GM20000 (cell line): ENCODE data around the gene NPAS1.
"Not testable (repeated sequence)": the region's sequence is repeated elsewhere in the genome, so short reads cannot be mapped to it uniquely, and the experiment has no call there.

Source experiments
- DNase-seq: peaks from one replicate; pipeline ENCODE4 v3.0.0; 2012; ENCODE audit warnings: low spot score
- TF ChIP-seq, protein P1 (sequence below): IDR thresholded peaks from 2 replicates; pipeline ENCODE4 v1.5.1; 2012; ENCODE audit warnings: mild to moderate bottlenecking, control low read depth; ENCODE audit errors: extremely low read depth, missing control alignments

Gene NPAS1

GRCh38 chr19:47073574-47073973 is 53.9 kb downstream of the NPAS1 start:
- TF ChIP-seq, protein P1, sequence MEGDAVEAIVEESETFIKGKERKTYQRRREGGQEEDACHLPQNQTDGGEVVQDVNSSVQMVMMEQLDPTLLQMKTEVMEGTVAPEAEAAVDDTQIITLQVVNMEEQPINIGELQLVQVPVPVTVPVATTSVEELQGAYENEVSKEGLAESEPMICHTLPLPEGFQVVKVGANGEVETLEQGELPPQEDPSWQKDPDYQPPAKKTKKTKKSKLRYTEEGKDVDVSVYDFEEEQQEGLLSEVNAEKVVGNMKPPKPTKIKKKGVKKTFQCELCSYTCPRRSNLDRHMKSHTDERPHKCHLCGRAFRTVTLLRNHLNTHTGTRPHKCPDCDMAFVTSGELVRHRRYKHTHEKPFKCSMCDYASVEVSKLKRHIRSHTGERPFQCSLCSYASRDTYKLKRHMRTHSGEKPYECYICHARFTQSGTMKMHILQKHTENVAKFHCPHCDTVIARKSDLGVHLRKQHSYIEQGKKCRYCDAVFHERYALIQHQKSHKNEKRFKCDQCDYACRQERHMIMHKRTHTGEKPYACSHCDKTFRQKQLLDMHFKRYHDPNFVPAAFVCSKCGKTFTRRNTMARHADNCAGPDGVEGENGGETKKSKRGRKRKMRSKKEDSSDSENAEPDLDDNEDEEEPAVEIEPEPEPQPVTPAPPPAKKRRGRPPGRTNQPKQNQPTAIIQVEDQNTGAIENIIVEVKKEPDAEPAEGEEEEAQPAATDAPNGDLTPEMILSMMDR: no peak
- DNase-seq: no peak

DNA sequence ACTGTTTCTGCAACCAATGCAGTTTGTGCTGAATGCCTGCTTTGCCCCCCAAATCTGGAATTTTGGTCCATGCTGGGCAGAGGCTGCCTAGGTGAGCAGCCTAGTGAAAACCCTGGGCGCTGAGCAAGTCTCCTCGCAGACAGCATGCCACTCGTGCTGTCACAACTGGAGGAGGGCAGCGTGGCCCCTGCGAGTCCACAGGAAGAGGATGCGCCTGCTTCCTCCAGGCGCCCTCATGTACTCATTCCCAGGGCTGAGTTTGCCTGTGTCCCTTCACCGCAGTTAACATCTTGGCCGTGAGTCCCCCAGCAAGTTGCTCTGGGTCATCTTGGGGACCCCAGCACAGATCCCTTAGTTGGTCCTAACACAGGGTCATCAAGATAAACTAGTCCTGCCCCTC is 55.0 kb downstream of the NPAS1 start:
- TF ChIP-seq, protein P1: no peak
- no peak for DNase-seq

GRCh38 chr19:47075179-47075810 is 55.7 kb downstream of the NPAS1 start:
- DNase-seq: no peak
- TF ChIP-seq, protein P1: no peak

DNA sequence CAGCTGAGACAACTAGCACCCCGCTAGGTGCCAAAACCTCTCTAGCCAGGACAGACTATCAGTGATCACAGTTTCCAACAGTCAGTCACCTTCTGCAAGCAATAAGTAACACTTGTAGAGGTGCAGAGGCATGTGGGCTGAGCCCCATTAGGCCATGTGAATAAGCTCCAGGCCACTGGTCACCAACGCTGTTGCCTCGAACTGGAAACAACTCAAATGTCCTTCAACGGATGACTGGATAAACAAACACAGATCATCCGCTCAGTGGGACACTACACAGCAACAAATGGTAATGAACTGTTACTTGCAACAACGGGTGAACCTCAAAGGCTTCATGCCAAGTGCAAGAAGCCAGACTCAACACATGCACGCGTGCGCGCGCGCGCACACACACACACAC is 56.3 kb downstream of the NPAS1 start:
- TF ChIP-seq, protein P1: no peak
- DNase-seq: no peak

- DNase-seq: not testable (repeated sequence)
Measured at GRCh38 chr19:47078351-47078750, 58.7 kb downstream of the NPAS1 start.

GRCh38 chr19:47081095-47081494 is 61.5 kb downstream of the NPAS1 start:
- DNase-seq: no peak
- TF ChIP-seq, protein P1: no peak

DNA sequence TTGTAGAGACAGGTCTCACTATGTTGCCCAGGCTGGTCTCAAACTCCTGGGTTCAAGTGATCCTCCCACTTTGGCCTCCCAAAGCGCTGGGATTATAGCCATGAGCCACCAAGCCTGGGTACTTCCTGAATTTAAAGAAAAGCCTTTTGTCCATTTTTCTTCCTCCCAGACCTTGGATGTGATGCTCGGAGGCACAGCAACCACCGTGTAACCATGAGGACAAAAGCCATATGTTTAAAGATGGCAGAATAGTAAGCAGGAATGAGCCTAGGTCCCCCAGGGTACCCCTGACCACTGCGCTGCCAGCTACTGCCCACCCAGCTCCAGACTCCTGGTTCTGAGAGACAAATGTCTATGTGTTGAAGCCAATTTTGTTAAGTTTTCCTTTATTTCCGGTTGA is 62.9 kb downstream of the NPAS1 start:
- no peak for DNase-seq
- TF ChIP-seq, protein P1: no peak

DNA sequence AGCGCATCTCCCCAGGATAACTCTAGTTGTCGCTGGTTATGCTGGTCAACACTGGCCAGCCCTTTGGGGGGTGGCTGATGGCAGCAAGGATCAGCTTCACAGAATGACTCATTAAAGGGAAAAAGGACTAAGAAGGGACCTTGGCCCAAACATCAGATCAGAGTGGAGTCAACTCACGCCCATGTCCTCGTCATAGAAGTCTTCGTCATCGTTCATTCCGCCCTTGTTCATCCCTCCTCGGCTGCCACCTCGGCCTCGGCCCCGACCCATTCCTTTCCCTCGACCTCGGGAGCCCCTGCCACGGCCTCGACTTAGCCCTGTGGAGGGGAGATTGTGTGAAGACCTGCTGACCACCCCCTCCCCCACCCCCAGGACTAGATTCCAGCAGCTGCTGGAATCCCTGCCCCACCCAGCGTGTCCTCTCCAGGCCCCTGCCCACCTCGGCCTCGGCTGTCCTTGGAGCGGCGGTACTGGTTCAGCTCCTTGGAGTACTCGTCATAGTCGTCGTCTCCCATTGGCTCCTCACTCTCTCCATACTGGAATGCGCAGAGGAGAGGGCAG is 65.3 kb downstream of the NPAS1 start:
- TF ChIP-seq, protein P1: no peak
- DNase-seq: no peak
